ENCODE measurements around the gene PFKFB4.

The PFKFB4 gene

GRCh38 chr3:48504051-48504946 is 52.3 kb downstream of the PFKFB4 start, which contains the start of gene SHISA5:
SHISA5 (minus strand) TSS chr3:48504174; CDS start chr3:48504094, 80 bp downstream.
- no peak within 1 kb of the TSS; the same call in 1 of the 2 replicates for H3K27ac ChIP-seq (ENCODE audit: extremely low read depth, low read depth, low read length)
- no peaks in the 10 kb centered on the region for H3K36me3 ChIP-seq (ENCODE audit: control insufficient read depth in 2 of 2, insufficient read depth in 1 of 2, low read length in 2 of 2)
- ChIA-PET CTCF (interaction anchor here (0.5 to 1.4 kb wide), 3 partner anchors 31 to 68 kb away, joined by 4 to 5 read pairs (median 5); no protein-coding TSS in a partner anchor), POLR2A (no interaction called here)
- H3K4me1 ChIP-seq (ENCODE audit: control insufficient read depth, insufficient read depth, low read length) = no peaks in the 10 kb centered on the region
- peak within 1 kb of the TSS; percentile 53 for H3K4me3 ChIP-seq (ENCODE audit: low read depth, low read length)
- H3K9me3 ChIP-seq (ENCODE audit: control insufficient read depth, insufficient read depth, low read depth, low read length) = no peaks in the 10 kb centered on the region
- TF ChIP-seq ZNF398 (tag by site-specific recombination; IDR thresholded peaks at IDR 0.05) (peak; percentile 83), ZNF426 (tag by site-specific recombination; IDR thresholded peaks at IDR 0.05) (no peak), ZNF560 (tag by site-specific recombination; IDR thresholded peaks at IDR 0.05; ENCODE audit: borderline replicate concordance) (no peak), ZNF518A (tag by site-specific recombination; conservative IDR thresholded peaks at IDR 0.05; ENCODE audit: low read depth) (no peak), ZBTB26 (tag by site-specific recombination; optimal IDR thresholded peaks at IDR 0.05) (peak; percentile 30), ZSCAN16 (tag by site-specific recombination; IDR thresholded peaks at IDR 0.05) (no peak), GLIS2 (tag by site-specific recombination; IDR thresholded peaks at IDR 0.05) (peak; percentile 47), ZBTB11 (tag by site-specific recombination; conservative IDR thresholded peaks at IDR 0.05; ENCODE audit: low read depth) (peak; percentile 31; the same call in 1 of the 2 replicates), ZIC2 (tag by site-specific recombination; IDR thresholded peaks at IDR 0.05) (no peak), ZNF555 (tag by site-specific recombination; conservative IDR thresholded peaks at IDR 0.05) (no peak), ZNF548 (tag by site-specific recombination; IDR thresholded peaks at IDR 0.05) (no peak), ZNF2 (tag by site-specific recombination; IDR thresholded peaks at IDR 0.05) (no peak), SP2 (tag by site-specific recombination; IDR thresholded peaks at IDR 0.05) (peak; percentile 25), HOXD13 (CRISPR knock-in tag; IDR thresholded peaks at IDR 0.05; ENCODE audit: borderline replicate concordance) (no peak), GLIS1 (tag by site-specific recombination; IDR thresholded peaks at IDR 0.05) (peak; percentile 32), ZNF335 (tag by site-specific recombination; conservative IDR thresholded peaks at IDR 0.05) (peak; percentile 48), ZNF777 (tag by site-specific recombination; IDR thresholded peaks at IDR 0.05; ENCODE audit: borderline replicate concordance) (no peak), ZNF692 (tag by site-specific recombination; IDR thresholded peaks at IDR 0.05) (no peak), PRDM10 (tag by site-specific recombination; IDR thresholded peaks at IDR 0.05) (no peak)
